Kidney (tissue), 22 donors: ENCODE measurements around the gene TBX21. TPM values are rescaled to one million over a fixed set of nuclear protein-coding genes. Genes with fewer than 3 reads are reported as not detected.

Source experiments
- DNase-seq, 5 donors: peaks; one replicate each; pipeline ENCODE4 v3.0.0-alpha.2; 2013 to 2020
- FAIRE-seq: peaks from 2 replicates; lab custom pipeline; 2012; peaks lifted over from hg19 to GRCh38; lab: Jason Lieb, UNC
- H3K27ac ChIP-seq, 2 donors: one replicate each; pipeline ENCODE4 v1.7.0; 2013; ENCODE audit warnings: low read depth in 2 of 2, low read length in 2 of 2, inconsistent platforms in 1 of 2
- H3K27me3 ChIP-seq: one replicate; pipeline ENCODE4 v1.7.1; 2013; ENCODE audit warnings: low read length, inconsistent platforms; ENCODE audit not compliant: control insufficient read depth, insufficient read depth
- H3K36me3 ChIP-seq, 3 donors: one replicate each; pipeline versions ENCODE4 v1.7.0 to v1.7.1; 2013; ENCODE audit warnings: low read length in 3 of 3, control low read depth in 1 of 3, inconsistent platforms in 1 of 3; ENCODE audit not compliant: insufficient read depth in 3 of 3, control insufficient read depth in 2 of 3
- H3K4me1 ChIP-seq, 3 donors: one replicate each; pipeline versions ENCODE4 v1.7.0 to v1.7.1; 2013; ENCODE audit warnings: low read length in 3 of 3, inconsistent platforms in 1 of 3, low read depth in 1 of 3; ENCODE audit not compliant: control insufficient read depth in 2 of 3, insufficient read depth in 2 of 3
- H3K4me3 ChIP-seq, 3 donors: one replicate each; pipeline versions ENCODE4 v1.7.0 to v1.8.1; 2013; ENCODE audit warnings: low read length in 3 of 3, control low read depth in 1 of 3, inconsistent platforms in 1 of 3
- H3K9ac ChIP-seq, 3 donors: one replicate each; pipeline versions ENCODE4 v1.7.0 to v1.7.1; 2013; ENCODE audit warnings: low read length in 3 of 3, control low read depth in 1 of 3, inconsistent platforms in 1 of 3
- H3K9me3 ChIP-seq, 3 donors: one replicate each; pipeline versions ENCODE4 v1.7.0 to v1.7.1; 2013; ENCODE audit warnings: low read length in 3 of 3, control low read depth in 1 of 3, inconsistent platforms in 1 of 3; ENCODE audit not compliant: control insufficient read depth in 2 of 3, insufficient read depth in 1 of 3
- CTCF ChIP-seq: IDR thresholded peaks from 3 replicates; pipeline ENCODE4 v1.5.1; 2012; ENCODE audit warnings: mild to moderate bottlenecking, moderate library complexity, borderline replicate concordance; ENCODE audit not compliant: insufficient read depth; ENCODE audit errors: extremely low read depth
- intact Hi-C: fragments of 100-400 bp; cut with DNase I; formaldehyde crosslinking; loops from one replicate; pipeline ENCODE4 v1.11.1; 2022
- long read RNA-seq, 10 donors: library from polyadenylated mRNA in 1 of 10; unstranded in 1 of 10; transcript quantifications; one replicate each; pipeline ENCODE4 v2.0.0 and lab custom pipeline, GENCODE V29; 2021 to 2026
- polyA plus RNA-seq: library from polyadenylated mRNA; stranded (reverse); fragments of 350-450 nt; fragmentation: Illumina TruSeq; extraction: RNeasy Lipid Tissue Mini Kit (QIAGEN cat#74804); gene quantifications from one replicate; pipeline ENCODE4 v1.2.3, GENCODE V29; 2014; ENCODE audit warnings: low read depth, low replicate concordance; ENCODE audit not compliant: insufficient read depth
- total RNA-seq: library from RNA; stranded (reverse); fragmentation: NEBNext Ultra II Directional; extraction: Animal tissue kit (Norgen Biotek cat#: 25700); gene quantifications from one replicate; pipeline ENCODE4 v1.2.1, GENCODE V29; 2021
- donor health status: control.
- donor health status: control.
- donor health status: control.
- donor health status: control.
- donor health status: control.
- donor health status: DM: yes; HTN: yes; CAD: no.
- donor health status: Normal renal cell carcinoma (clear cell type).

The TBX21 gene
- total RNA-seq (1.9 TPM), polyA plus RNA-seq (0.24 TPM)
- long read RNA-seq, donor 1, partial matches to known transcripts, result 0 of 1 reads
- long read RNA-seq, donor 1, other reads (novel, unspliced or antisense), result 0 of 1 reads
- long read RNA-seq, donor 2, result 0 reads
- long read RNA-seq, donor 3, result 0 reads
- long read RNA-seq, donor 4, result 0 reads
- long read RNA-seq, donor 5, result 0 reads
- long read RNA-seq, donor 6, result 0 reads
- long read RNA-seq, donor 7, partial matches to known transcripts, result 0 of 1 reads
- long read RNA-seq, donor 7, other reads (novel, unspliced or antisense), result 1 of 1 reads
- long read RNA-seq, donor 8, partial matches to known transcripts, result 0 of 1 reads
- long read RNA-seq, donor 8, other reads (novel, unspliced or antisense), result 0 of 1 reads
- long read RNA-seq, donor 9, result 0 reads
- long read RNA-seq, donor 10, result 0 reads

- no peaks in the 10 kb centered on the region for H3K36me3 ChIP-seq
- no peak within 1 kb of the TSS for H3K27ac ChIP-seq
- DNase-seq (peak; percentile 74 to 92 (median 82)), FAIRE-seq (no peak)
- H3K4me1 ChIP-seq, result peaks cover 0 to 4% (median 0%) of the 10 kb centered on the region in 3 donors
- H3K27me3 ChIP-seq, result peaks cover 16% of the 10 kb centered on the region
- no peak within 1 kb of the TSS for H3K9ac ChIP-seq
- no peak for TF ChIP-seq CTCF
- intact Hi-C loops, result no loop called here
- H3K9me3 ChIP-seq, result no peaks in the 10 kb centered on the region
- H3K4me3 ChIP-seq, result no peak within 1 kb of the TSS
These were observed at the start of gene TBX21 for GRCh38 chr17:47733047-47733673. Gene TBX21, plus strand, starts transcription at chr17:47733236. Its CDS starts 219 bp downstream, at chr17:47733455.

GRCh38 chr17:47684025-47684424, 49.0 kb upstream of the TBX21 start:
- no peak for TF ChIP-seq CTCF
- DNase-seq, result no peak
- H3K9me3 ChIP-seq, result no peaks in the 10 kb centered on the region
- no peak overlapping the region for H3K9ac ChIP-seq
- H3K27ac ChIP-seq, result no peak overlapping the region
- no peak for FAIRE-seq
- H3K27me3 ChIP-seq, result no peaks in the 10 kb centered on the region
- peaks cover 0 to 28% (median 10%) of the 10 kb centered on the region in 3 donors for H3K4me1 ChIP-seq
- intact Hi-C loops, result no loop called here
- H3K36me3 ChIP-seq, result peaks cover 9 to 27% (median 24%) of the 10 kb centered on the region in 3 donors
- no peak overlapping the region for H3K4me3 ChIP-seq

GRCh38 chr17:47684535-47685193, 48.4 kb upstream of the TBX21 start:
- no peak overlapping the region for H3K4me3 ChIP-seq
- no peak for FAIRE-seq
- no peak overlapping the region for H3K9ac ChIP-seq
- H3K4me1 ChIP-seq, result peaks cover 0 to 28% (median 10%) of the 10 kb centered on the region in 3 donors
- H3K27ac ChIP-seq, result no peak overlapping the region
- no peaks in the 10 kb centered on the region for H3K9me3 ChIP-seq
- H3K27me3 ChIP-seq, result no peaks in the 10 kb centered on the region
- intact Hi-C loops, result no loop called here
- no peak for DNase-seq
- peaks cover 9 to 23% (median 20%) of the 10 kb centered on the region in 3 donors for H3K36me3 ChIP-seq
- TF ChIP-seq CTCF, result no peak
